Fibroblast of skin of right biceps (primary cell): ENCODE results near the gene TMEM53.
"Not testable (repeated sequence)": the region's sequence is repeated elsewhere in the genome, so short reads cannot be mapped to it uniquely, and the experiment has no call there.

ENCODE experiments used
- DNase-seq: peaks from one replicate; pipeline ENCODE4 v3.0.0-alpha.2; 2013

The TMEM53 gene

DNA sequence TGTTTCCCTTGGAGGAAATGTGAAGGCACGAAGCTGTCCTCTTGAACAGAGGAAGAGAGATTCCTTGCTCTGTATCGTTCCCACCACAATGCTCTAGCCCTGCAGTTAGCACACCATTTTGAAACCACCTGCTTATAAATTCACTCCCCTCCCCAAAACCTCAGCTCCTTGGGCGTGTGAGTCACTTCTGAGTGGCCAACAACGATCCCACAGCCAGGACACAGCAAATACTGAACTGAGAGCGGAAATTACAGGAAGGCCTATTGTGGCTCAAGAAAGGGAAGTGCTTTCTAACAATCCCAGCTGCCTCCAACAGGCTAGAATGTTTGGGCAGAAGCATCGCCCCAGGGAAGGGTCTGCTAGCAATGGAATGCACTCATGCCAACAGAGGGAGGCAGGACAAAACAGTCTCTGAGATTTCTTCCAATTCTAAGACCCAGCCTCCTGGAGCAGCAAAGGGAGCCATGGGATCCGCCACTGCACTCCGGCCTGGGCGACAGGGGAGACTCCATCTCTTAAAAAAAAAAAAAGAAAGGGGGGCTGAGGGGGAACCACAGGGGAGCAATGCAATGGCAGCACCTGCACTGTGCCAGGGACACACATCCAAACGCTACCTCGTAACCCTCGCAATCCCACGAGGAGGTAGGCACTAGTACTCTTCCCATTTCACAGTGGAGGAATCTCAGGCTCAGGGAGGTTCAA lies 1.9 kb downstream of the TMEM53 start:
- DNase-seq = peak; percentile 34

DNA sequence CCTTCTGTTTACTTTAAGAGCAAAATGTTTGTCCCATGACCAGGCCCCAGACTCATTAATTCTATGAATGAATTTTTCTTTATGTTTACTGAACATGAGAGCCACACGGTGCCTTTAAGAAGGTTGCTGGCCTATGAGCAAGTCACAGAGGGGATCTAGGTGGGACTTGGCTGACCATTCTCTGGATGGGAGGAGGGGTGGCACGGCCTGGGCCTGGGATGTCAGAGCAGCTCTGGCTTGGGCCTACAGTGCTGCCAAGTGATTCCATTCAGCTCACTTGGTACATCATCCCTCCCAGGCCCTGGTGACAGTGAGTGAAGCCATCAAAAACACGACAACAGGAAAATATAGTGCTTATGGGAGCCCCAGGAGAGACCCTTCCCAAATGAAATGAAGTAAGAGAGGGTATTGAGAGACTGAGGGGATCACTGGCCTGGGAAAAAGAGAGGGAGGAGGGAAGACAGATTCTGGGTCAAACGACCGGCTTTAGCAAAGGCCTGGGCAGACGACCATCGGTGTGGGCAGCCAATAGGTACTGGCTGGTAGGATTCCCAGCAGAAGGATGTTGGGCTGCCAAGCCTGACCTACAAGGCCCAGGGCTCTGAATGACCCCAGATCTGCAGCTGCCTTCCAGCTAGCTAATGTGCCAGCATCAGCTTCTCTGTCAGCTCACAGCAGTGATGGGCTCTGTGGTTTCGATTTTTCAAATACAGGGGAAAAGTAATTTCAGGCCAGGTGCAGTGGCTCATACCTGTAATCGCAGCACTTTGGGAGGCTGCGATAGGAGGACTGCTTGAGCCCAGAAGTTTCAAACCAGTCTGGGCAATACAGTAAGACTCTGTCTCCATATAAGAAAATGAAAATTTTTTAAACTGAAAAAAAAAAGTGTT lies 3.3 kb downstream of the TMEM53 start:
- DNase-seq = no peak

DNA sequence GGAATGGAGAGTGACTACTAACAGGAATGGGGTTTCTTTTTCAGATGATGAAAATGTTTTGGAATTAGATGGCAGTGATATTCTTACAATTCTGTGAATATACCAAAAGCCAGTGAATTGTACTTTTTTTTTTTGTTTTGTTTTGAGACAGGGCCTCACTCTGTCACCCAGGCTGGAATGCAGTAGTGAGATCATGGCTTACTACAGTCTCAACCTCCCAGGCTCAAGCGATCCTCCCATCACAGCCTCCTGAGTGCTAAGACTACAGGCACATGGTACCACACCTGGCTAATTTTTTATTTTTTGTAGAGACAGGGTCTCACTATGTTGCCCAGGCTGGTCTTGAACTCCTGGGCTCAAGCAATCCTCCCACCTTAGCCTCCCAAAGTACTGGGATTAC lies 7.6 kb downstream of the TMEM53 start:
- not testable (repeated sequence) for DNase-seq

DNA sequence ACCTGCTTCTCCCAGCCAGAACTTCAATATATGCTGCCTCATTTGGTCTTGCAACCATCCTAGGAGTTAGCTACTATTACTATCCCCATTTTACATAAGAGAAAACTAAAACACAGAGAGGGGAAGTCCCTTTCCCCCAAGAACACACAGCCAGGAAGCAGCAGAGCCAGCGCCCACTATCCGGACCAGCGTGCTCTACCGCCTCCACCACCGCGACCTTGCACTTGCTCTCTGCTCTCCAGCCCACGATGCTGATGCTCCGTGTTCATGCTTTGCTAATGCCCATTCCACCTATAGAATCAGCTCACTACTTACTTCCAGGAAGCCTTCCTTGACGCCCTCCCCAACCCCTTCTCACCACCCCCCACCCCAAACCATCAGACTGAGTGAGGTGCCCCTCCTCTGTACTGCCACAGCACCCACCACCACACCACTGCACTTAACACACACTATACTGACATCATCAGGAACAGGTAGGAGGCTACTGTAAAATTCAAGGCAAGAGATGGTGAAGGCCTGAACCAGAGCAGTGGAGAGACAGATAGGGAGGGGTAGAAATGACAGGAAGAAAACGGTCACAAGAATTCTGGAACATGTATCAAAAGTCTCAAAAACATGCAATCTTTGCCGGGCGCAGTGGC lies 9.4 kb downstream of the TMEM53 start:
- DNase-seq = no peak

DNA sequence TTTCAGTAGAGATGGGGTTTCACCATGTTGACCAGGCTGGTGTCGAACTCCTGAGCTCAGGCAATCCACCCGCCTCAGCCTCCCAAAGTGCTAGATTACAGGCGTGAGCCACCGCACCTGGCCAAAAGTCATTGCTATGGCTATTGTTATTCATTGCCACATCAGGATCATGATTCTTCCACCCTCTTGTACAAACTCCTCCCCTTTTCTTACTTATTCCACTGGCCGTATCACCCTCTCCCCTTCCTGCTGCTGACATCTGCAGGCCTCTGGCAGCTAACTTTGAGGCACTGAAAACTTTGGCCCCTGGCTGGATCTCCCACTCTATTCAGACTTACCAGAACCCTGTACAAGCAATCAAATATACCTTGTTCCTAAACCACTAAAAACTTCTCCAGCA lies 10.9 kb downstream of the TMEM53 start:
- DNase-seq = no peak

DNA sequence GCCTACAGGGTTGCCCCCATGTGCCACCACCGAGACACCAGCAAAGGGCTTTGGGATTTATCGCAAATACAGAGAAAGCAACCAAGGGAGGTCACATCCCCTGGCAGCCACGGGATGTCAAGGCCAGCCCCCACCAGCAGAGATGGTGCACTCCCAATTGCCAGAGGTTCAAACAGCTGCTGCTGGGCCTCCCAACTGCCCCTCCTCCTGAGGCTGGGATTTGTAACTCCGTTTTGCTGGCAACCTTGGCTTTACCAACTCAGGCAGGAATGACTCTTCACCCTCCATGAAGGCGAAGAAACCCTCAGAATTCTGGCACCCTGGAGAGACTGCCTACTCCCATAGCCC lies 11.6 kb downstream of the TMEM53 start:
- DNase-seq = no peak

DNA sequence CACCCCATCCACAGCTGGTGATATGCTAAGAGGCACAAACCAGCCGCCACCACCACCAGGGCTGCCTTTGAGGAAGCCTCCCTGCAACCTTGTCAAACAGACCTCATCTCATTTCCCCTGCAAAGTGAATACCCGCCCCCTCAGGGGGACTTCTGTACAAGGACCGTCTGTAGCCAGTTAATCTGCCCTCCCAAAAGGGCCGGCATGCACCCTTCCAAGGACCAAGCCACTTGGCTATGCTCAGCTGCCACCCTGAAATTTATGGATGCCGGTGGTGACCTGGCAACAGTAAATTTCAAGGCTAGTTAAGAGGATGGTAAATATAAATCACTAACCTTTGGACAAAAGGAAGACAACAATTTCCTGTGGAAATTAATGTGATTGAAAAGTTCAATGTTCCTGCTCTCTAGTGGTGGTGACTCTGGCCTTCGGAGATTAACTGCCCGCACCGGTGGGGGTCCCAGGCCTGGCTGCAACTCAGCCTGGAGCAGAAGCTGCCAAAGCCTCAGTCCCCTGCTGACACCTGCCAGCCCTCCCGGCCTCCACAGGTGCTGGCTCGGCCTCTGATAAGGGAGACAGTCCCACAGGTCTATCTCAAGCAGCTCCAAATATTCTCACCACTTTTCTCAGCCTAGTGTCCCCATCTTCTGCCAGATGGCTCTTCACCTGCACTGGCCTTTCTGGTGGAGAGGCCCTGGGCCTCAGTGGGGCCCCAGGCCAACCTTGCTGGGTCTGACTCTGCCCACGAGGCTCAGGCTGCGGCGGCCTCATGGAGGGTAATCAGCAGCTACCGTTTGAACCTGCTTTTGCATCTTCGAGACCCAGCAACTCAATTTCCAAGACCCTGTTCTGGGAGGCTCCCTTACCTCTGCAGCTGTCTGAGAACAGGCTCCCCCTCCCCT lies 12.2 kb downstream of the TMEM53 start:
- no peak for DNase-seq

DNA sequence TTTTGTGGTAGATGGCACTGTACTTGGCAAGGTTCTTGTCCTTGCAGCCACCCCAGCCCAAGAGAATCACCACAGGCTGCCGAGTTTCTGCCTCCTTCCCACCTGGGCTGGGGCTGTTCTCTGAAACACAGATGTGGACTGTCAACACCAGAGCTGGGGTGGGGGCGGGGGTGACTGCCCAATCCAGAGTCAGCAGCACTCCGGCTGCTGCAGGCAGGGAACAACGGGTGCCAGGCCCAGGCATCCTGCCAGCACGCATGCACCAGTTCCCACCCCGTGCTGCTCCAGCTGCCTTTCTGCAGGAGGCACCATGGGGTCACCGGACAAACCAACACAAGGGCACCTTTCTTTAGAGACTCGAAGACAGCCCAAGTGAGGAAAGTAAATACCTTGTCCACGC lies 14.1 kb downstream of the TMEM53 start:
- no peak for DNase-seq

DNA sequence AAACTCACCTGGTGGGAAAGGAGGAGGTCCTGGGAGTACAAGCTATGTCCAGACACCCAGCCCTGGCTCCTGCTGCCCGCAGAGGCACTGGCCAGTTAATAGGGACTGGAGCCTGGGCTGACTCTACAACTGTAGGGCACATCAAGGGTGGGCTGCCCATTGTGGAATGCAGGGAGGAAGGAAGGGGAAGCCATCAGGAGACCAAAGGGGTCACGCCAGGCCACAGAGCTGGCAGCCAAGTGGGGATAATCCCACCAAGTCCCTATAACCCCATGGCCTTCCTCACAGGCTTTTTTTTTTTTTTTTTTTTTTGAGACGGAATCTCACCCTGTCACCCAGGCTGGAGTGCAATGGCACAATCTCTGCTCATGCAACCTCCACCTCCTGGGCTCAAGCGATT lies 14.7 kb downstream of the TMEM53 start:
- DNase-seq = no peak

DNA sequence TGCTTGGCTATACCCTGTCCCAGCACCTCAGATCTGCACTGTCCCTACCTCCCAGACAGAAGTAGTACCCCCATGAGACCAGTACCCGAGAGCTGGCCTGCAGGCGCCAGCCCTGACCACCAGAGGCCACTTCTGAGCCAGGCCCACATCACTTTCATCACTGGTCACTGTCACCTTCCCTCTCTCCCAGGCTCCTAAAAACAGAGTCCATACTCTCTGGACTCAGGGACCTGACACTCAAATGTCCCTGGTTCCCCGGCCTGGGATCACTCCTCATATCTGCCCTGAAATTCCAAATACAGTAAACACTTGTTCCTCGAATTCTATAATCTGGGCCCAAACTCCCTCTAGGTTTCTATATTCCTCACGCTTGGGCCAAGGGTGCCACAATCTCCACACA lies 18.7 kb downstream of the TMEM53 start:
- no peak for DNase-seq

DNA sequence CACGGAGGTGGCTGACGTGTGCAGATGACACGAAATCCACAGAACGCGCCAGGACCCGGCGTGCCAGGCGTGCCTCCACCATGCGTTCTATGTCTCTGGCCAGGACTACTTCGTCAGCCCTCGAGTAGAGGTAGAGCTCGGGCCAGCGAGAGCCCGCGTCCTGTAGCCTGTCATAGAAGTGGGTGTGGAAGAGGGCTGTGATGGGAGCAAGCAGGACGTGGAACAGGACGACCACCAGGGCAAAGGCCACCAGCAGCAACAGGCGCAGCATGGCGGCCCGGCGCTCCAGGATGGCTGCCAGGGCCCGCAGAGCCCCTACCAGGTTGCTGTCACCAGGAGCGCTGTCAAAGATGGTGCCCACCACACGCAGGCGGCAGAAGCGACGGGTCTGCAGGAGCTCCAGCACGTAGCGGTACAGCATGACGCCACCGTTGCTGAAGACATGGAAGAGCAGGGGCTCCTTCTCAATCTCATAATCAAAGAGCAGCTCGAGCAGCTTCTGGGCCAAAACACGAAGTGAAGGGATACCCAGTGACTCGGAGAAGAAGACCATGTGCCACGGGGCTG lies 19.6 kb downstream of the TMEM53 start:
- no peak for DNase-seq

DNA sequence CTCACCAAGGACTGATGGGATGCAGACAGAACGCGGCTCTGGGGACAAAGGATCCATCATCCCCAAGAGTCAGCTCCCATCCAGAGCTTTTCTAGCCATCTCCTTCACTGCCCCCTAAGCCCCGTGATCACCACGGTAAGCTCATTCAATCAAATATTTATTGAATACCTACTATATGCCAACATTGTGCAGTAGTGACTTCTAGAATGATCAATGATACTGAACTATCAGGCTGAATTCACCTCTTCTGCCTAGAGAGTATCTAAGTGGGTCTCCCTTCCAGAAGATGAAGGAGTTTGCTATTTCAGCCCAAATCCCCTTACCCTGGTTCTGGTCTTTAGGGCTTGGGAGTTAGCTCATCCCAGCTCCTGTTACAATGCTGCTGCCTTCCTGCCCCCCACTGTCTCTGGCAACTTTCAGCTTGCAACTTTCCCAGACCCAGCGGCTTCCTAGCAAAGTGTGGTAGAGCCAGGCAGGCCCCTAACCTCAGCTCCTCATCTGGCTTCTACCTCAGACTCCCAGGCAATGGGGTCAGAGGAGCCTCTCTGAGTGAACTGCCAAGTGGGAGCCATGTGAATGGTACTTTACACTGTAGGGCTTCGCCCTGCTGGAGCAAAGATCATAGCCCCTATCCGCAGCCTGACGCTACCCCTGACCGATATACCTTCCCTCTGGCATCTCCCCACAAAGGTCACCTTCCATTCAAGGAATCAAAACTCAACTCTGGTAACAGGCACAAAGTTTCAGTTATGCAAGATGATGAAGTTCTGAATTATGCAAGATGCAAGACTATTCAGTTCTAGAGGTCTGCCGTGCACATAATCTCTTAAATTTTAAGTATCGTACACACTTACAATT lies 20.9 kb downstream of the TMEM53 start:
- no peak for DNase-seq

DNA sequence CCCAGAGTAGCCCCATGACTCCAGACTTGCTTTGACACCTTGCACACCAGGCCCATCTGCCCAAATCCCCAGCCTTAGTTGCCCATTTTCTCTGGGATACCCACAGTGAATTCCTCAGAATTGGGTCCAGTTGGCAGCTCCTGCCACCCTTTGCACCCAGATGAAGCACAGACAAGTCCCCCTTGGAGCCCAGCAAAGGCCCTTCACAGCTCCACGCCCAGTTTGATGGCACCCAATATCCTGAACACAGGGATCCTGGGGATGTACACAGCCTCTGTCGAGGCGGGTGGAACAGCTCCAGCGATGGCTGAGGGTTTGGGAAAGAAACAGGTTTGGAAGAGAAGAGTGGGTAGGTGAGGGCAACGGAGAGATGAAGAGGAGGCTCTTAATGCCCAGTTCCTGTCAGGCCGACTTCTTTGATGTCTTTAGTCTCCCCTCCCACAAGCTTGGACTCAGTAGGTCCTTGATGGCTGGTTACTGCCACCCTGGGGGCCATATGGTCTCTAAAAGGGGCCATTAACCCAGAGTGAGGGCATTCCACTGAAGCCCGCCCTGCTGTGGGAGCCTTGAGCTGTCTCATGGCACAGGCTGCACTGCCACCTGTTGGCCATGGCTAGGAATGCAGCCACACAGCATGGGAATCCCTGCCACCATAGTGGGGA lies 21.7 kb downstream of the TMEM53 start:
- DNase-seq = peak; percentile 55

DNA sequence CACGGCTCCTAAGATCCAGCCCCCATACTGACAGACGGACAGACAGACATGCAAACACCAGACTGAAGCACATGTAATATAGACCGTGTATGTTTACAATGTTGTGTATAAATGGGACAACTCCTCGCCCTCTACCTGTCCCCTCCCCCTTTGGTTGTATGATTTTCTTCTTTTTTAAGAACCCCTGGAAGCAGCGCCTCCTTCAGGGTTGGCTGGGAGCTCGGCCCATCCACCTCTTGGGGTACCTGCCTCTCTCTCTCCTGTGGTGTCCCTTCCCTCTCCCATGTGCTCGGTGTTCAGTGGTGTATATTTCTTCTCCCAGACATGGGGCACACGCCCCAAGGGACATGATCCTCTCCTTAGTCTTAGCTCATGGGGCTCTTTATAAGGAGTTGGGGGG lies 23.2 kb downstream of the TMEM53 start:
- no peak for DNase-seq

DNA sequence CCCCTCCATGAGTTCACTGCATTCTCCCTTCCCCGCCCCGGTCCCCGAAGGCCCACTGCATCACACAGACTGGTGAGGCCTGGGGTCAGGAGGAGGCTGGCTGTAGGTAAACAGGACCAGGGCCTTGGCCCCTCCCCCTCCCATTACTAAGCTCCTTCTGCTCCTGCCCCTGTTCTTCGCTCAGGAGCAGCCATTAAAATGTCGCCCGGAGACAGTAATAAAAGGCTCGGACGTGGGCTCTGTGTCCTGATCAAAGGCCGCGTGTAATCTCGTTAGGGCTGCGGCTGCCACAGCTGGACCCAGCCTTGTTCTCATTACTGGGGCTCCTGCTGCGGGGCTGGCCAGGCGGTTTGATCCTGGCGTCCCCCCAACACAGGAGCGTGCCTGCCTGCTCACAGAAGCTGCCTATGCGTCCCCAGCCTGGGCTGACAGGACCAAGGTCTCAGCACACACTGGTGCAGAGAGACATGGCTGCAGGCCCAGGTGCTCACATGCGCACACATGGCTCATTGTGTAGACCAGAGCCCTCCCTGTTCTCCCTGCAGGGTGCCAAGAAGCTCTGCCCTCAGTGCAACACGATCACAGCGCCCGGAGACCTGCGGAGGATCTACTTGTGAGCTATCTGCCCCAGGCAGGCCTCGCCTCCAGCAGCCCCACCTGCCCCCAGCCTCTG lies 24.0 kb downstream of the TMEM53 start:
- no peak for DNase-seq

DNA sequence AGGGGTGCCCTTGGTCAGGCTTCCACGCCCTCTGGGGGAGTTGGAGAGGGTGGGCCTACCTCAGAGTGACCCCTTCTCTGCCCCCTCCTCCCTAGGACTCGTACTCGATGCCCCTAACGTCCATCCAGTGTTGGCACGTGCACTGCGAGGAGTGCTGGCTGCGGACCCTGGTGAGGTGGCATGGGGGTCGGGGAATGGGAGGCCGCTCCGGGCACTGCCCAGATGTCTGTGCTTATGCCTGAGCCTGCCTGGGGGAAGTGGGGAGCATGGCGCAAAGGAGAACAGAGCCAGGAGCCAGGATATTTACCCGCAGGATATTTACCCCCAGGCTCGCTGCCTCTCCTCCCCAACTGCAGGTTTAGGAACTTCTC lies 24.5 kb downstream of the TMEM53 start:
- DNase-seq = no peak

DNA sequence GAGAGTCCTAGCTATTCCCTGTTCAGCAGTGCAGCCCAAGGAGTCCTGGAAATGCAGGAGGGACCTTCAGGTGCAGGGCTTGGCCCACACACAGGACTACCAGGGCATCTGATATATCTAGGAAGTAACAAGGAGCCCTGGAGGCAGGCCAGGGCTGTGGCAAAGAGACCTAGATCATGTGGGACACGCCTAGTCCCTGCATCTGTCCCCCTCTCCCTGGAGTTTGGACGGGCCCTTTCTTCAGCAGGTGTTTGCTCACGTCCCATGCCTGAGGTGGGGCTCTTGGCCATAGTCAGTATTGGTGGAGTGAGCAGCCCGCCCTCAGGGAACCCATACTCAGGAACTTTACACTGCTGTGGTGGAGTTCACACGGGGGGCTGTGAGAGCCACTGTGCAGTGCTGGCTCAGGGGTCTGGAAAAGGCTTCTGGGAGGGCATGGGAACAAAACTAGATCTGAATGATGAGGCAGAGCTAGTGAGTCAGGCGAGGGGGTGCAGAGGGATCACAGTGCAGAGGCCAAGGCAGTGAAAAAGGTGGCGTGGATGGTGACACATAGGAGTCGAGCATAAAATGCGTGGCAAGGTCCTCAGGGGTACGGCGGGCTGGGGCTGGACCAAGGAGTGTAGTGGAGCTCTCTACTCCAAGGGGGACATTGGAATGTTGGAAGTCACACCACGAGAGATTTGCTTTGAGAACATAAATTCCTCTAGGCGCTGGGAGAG lies 25.6 kb downstream of the TMEM53 start:
- DNase-seq = no peak

DNA sequence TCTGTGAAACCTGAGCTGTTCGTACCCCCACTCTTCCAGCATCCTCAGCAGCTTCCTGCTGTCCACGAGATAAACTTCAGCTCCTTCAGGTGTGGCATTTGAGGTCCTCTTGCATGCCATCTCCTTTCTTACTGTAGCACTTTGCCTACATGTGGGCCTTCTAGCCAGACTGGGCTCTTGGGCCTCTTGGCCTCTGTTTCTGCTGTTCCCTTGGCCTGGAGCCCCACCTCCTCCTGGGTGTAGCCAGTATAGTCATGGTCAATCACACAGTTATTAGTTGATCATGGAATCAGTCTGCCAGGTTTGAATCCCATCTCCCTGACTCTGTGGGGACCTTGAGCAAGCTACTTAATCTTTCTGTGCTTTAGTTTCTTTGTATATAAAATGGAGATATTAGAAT lies 26.4 kb downstream of the TMEM53 start:
- no peak for DNase-seq

DNA sequence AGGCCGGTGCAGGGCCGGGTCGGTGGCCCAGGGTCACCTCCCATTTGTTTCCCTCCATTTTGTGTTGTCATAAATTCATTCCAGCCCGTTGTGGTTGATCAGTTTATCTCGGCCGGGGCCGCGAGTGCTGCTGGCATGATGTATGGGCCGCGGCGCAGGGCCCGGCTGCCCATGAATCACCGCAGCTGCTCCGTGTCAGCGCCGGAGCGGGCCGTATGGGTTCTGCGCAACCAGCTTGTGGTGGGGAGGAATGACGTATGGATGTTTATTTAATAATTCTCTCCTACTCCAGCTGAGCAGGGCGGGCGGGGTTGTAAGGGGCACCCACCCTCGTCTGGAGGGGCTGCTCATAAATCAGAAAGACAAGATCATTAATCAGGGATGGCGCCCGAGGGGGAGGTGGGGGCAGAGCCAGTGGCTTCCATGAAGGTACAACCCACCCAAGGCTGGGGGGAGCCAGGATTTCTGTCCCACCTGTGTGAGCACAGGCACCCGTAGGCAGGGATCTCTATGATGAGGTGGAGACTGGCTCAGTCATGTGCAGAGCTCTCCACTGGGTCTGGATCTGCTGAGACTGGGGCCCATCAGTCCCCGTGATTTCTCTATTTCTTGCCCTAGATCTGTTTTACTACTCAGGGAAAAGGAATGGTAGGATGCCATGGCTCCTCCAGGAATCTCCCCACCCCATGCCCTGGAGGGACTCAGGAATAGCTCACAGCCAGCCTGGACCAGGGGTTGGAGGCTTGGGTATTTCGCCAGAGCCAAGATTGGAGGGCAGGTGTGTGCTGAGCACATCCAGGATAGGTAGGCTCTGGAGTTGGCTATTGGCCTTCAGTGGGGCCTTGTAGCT lies 27.8 kb downstream of the TMEM53 start:
- DNase-seq = no peak
